AG20443 (cell line): ENCODE measurements around the gene ABHD13.

Experiments used
- DNase-seq: peaks from one replicate; pipeline ENCODE4 v3.0.0; 2012; ENCODE audit warnings: low spot score, mixed read lengths

ABHD13 gene

DNA sequence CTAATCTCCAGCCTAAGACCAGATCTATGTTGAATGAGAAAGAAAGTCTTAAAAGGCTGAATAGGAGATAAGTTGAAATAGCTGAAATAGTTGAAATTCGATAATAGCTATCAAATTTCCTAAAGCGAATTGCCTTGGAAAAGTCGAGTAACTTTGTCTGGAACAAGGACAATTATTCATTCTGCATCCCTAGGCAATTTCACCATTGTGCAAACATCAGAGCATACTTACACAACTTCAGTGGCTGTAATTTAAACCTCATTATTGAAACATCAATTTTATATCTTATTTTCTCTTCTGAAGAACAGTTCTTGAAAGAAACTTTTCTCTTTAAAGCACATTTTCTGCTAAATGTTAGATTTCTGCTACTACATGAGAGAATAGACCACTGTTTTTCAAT is 64.9 kb downstream of the ABHD13 start:
- peak; percentile 22 for DNase-seq
